ENCODE measurements around the gene E2F4. TPM values are rescaled to one million over a fixed set of nuclear protein-coding genes. Genes with fewer than 3 reads are reported as not detected.

The E2F4 gene
- total RNA-seq, 1 donor from 2014 or later: 35.7 TPM

GRCh38 chr16:67241008-67241900 lies 49.3 kb downstream of the E2F4 start:
- DNase-seq (peak; percentile 84), ATAC-seq (peak; percentile 47)
- intact Hi-C loops (cut with micrococcal nuclease): no loop called here

DNA sequence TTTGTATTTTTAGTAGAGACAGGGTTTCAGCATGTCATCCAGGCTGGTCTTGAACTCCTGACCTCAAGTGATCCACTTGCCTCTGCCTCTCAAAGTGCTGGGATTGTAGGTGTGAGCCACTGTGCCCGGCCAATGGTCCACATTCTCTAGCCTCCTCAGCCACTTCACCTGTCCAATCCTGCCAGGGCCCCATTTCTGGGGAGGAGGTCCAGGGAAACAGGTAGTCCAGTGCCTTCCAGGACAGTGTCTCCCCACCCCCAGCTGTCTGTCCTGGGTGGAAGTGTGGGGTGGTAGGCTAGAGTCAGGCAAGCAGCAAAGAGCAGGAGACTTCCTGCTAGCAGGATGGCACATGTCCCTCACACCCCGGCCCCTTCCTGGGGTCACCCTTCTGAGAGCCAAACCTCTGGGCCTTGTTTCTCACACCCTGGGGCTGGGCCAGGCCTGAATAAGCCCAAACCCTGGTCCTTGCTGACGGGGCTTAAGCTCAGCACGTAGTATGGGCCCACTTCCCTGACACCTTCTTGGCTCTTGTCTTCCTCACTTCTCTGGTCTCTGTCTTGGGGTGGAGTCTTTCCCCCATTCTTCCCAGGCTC lies 50.3 kb downstream of the E2F4 start:
- ATAC-seq: no peak
- DNase-seq: peak; percentile 35
- intact Hi-C loops (cut with micrococcal nuclease): no loop called here

DNA sequence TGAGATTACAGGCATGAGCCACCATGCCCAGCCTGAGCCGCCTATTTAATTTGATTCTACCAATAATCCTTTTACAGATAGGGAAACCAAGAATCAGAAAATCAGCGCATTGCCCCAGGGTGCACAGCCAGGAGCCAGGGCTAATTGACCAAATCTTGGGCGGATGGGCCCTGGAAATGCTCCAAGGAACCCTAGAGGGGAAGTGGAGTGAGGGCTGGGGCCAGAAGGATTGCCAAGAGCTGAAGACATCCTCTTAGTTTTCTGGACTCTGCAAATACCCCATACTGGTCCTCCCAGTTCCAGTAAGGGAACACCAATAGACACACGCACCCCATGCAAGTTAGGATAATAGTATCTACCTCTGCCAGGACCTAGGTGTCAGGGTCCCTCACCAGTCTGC lies 51.5 kb downstream of the E2F4 start:
- DNase-seq (peak; percentile 55), ATAC-seq (no peak)
- intact Hi-C loops (cut with micrococcal nuclease): no loop called here

DNA sequence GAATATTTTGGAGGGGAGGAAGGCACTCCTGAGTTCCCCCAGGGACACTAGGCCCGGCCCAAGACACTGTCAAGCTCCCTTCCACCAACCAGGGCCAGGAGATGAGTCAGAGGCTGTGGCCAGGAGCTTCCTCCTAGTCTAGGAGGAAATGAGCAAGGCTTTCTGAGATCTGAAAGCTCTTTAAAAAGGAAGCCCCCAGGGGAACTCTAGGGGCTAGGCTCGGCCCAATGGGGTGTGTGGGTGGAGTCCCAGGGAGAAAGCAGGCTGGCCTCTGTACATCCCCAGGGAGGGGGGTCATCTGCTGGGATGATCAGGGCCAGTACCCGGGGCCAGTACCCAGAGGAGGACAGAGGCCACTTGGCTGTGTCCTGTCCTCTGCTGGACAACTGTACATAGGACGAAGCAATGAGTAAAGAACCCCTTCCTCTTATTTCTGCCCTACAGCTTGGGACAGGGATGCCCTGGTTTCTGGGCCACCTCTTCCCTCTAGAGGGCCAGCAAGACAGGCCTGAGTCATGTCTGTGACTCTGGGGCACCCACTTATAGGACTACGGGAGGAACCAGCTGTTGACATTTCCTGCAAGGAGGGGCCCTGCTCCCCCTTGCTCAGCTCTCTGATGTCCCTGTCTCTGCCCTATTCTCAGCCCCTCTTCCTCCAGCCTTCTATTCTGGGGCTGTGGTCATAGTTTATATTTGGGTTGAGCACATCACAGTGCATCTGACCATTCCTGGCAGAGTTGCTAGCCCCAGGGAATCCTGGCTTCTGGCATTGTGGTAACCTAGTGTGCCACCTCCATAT lies 52.6 kb downstream of the E2F4 start:
- DNase-seq: peak; percentile 78
- peak; percentile 51 for ATAC-seq
- intact Hi-C loops (cut with micrococcal nuclease): no loop called here

GRCh38 chr16:67245186-67245585 lies 53.2 kb downstream of the E2F4 start:
- DNase-seq: no peak
- intact Hi-C loops (cut with micrococcal nuclease): no loop called here
- no peak for ATAC-seq

- intact Hi-C loops (cut with micrococcal nuclease): no loop called here
- DNase-seq (no peak), ATAC-seq (no peak)
Measured at GRCh38 chr16:67245674-67246080, 53.7 kb downstream of the E2F4 start.

DNA sequence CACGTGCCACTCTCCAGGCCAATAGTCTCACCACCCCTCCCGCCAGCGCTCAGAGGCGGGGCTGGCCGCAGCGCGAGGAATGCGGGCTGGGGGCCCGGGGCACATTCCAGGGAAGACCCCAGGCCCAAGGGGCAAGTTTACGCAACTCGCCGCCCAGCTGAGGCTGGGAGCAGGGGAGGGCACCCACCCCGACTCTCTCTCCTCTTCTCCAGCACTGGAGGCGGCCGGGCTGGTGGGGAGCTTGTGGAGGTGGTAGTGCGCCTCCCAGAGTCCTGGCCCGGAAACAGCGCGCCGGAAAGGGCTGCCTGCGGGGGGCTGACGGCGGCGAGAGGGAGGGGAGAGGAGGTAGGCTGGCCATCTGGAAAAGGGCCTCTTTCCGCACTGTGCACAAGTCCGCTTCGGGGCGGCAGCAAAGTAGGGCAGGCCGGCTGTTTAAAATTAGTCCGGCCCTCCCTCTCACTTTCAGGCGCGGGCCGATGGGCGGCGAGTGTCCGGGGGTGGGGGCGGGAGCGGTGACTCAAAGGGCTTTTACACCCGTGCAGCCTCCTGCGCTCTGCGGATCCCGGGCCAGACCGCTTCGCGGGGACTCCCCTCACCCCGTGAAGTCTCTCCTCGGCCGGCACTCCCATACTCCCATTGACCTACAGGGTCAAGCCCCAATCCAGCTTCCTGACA lies 54.3 kb downstream of the E2F4 start:
- DNase-seq: peak; percentile 87

GRCh38 chr16:67246756-67247191 lies 54.8 kb downstream of the E2F4 start:
- ATAC-seq (peak; percentile 14), DNase-seq (no peak)
- intact Hi-C loops (cut with micrococcal nuclease): no loop called here

More for the DNA sequence above, 54.3 kb downstream of the E2F4 start:
- ATAC-seq: peak; percentile 51
- intact Hi-C loops (cut with micrococcal nuclease): no loop called here

GRCh38 chr16:67247192-67248072 lies 55.5 kb downstream of the E2F4 start, which contains the start of gene FHOD1:
FHOD1 (minus strand) TSS chr16:67247481; CDS start chr16:67247410, 71 bp downstream.
- ATAC-seq (peak; percentile 80), DNase-seq (peak; percentile 99)
- intact Hi-C loops (cut with micrococcal nuclease): no loop called here

- DNase-seq (no peak), ATAC-seq (no peak)
- intact Hi-C loops (cut with micrococcal nuclease): no loop called here
Measured at GRCh38 chr16:67248073-67248400, 56.1 kb downstream of the E2F4 start.

Small RNAs within 50 kb of the gene (microRNA-seq; reads per million reads assigned to microRNA genes)
- gene MIR328 (ENCODE audit: borderline number of aligned reads): 186 reads per million, percentile 51 among the genes with 10 or more reads in this experiment

Other genes with a start within 250 kb of the E2F4 start
- 1.6 TPM for gene CES3, start 230.9 kb upstream of the E2F4 start, total RNA-seq
- gene CES4A, start 203.6 kb upstream of the E2F4 start, total RNA-seq: 6.7 TPM
- 24.2 TPM for gene CBFB, start 163.0 kb upstream of the E2F4 start, total RNA-seq
- gene PHAF1, start 82.2 kb upstream of the E2F4 start, total RNA-seq: 10.7 TPM
- 7.8 TPM for gene B3GNT9, start 41.2 kb upstream of the E2F4 start, total RNA-seq
- gene TRADD, start 32.2 kb upstream of the E2F4 start, total RNA-seq: 7.2 TPM
- 12.0 TPM for gene FBXL8, start 32.2 kb upstream of the E2F4 start, total RNA-seq
- gene HSF4, start 27.4 kb upstream of the E2F4 start, total RNA-seq: 71.0 TPM
- gene NOL3, start 21.6 kb upstream of the E2F4 start, total RNA-seq: 125 TPM
- gene MATCAP1, start 8.2 kb upstream of the E2F4 start, total RNA-seq: 12.4 TPM
- 4.1 TPM for gene EXOC3L1, start 2.0 kb upstream of the E2F4 start, total RNA-seq
- 0.79 TPM for gene ELMO3, start 7.0 kb downstream of the E2F4 start, total RNA-seq
- 11.7 TPM for gene TMEM208, start 35.0 kb downstream of the E2F4 start, total RNA-seq
- 14.5 TPM for gene FHOD1, start 55.3 kb downstream of the E2F4 start, total RNA-seq
- gene SLC9A5, start 56.8 kb downstream of the E2F4 start, total RNA-seq: 1.2 TPM
- 1.5 TPM for gene PLEKHG4, start 87.4 kb downstream of the E2F4 start, total RNA-seq
- not detected for gene KCTD19, start 134.6 kb downstream of the E2F4 start, total RNA-seq
- gene LRRC36, start 134.7 kb downstream of the E2F4 start, total RNA-seq: not detected
- 8.9 TPM for gene TPPP3, start 201.3 kb downstream of the E2F4 start, total RNA-seq
- gene ZDHHC1, start 224.3 kb downstream of the E2F4 start, total RNA-seq: 3.5 TPM
- gene HSD11B2, start 239.0 kb downstream of the E2F4 start, total RNA-seq: 0.89 TPM